GM23338 (cell line): Measurements from ENCODE around the gene PIGN. TPM values are rescaled to one million over a fixed set of nuclear protein-coding genes. Genes with fewer than 3 reads are reported as not detected.

Experiments used
- ATAC-seq: fragments of 200-7000 bp; cut with Tn5 transposase; 3 replicates; pipeline ENCODE4 v1.9.1; 2020
- DNase-seq: peaks from one replicate; pipeline ENCODE4 v3.0.0-alpha.2; 2015; ENCODE audit warnings: low spot score
- H2AFZ ChIP-seq: fragments of 200-600 bp; sonication (generic); 2 replicates; pipeline ENCODE4 v1.8.0; 2016; ENCODE audit warnings: antibody characterized with exemption, mild to moderate bottlenecking, moderate library complexity
- H3F3A ChIP-seq: fragments of 200-600 bp; sonication (generic); replicated peaks from 2 replicates; pipeline ENCODE4 v1.8.0; 2017; ENCODE audit warnings: antibody characterized with exemption, mixed run types, low read depth
- H3K27ac ChIP-seq: fragments of 200-600 bp; sonication (generic); 2 replicates; pipeline ENCODE4 v1.6.1; 2016; ENCODE audit warnings: low read depth
- H3K27me3 ChIP-seq: fragments of 200-600 bp; sonication (generic); 2 replicates; pipeline ENCODE4 v1.8.0; 2016; ENCODE audit warnings: mild to moderate bottlenecking, mixed run types, moderate library complexity; ENCODE audit not compliant: insufficient read depth
- H3K36me3 ChIP-seq: fragments of 200-600 bp; sonication (generic); 2 replicates; pipeline ENCODE4 v1.8.0; 2016; ENCODE audit warnings: mild to moderate bottlenecking; ENCODE audit not compliant: insufficient read depth
- H3K4me1 ChIP-seq: fragments of 200-600 bp; sonication (generic); 2 replicates; pipeline ENCODE4 v1.8.0; 2016; ENCODE audit warnings: mild to moderate bottlenecking, moderate library complexity; ENCODE audit not compliant: insufficient read depth
- H3K4me2 ChIP-seq: fragments of 200-600 bp; sonication (generic); 2 replicates; pipeline ENCODE4 v1.7.1; 2017; ENCODE audit warnings: mixed run types
- H3K4me3 ChIP-seq: fragments of 200-600 bp; sonication (generic); 2 replicates; pipeline ENCODE4 v1.6.1; 2016; ENCODE audit warnings: mixed run types
- H3K79me2 ChIP-seq: fragments of 200-600 bp; sonication (generic); replicated peaks from 2 replicates; pipeline ENCODE4 v1.8.0; 2017; ENCODE audit warnings: mild to moderate bottlenecking; ENCODE audit not compliant: insufficient read depth
- H3K9me2 ChIP-seq: fragments of 200-600 bp; sonication (generic); 2 replicates; pipeline ENCODE4 v1.8.0; 2017; ENCODE audit not compliant: insufficient read depth
- H4K20me1 ChIP-seq: fragments of 200-600 bp; sonication (generic); replicated peaks from 2 replicates; pipeline ENCODE4 v1.8.0; 2017; ENCODE audit warnings: mild to moderate bottlenecking; ENCODE audit not compliant: insufficient read depth
- H3K27ac Mint-ChIP-seq: 2 replicates; pipeline ENCODE4 v1.8.0; 2020; ENCODE audit warnings: inconsistent platforms, mild to moderate bottlenecking, moderate library complexity, mixed read lengths
- H3K27me3 Mint-ChIP-seq: 3 replicates; pipeline ENCODE4 v1.8.0; 2022; ENCODE audit warnings: low read depth, mild to moderate bottlenecking, moderate library complexity, mixed read lengths, inconsistent platforms; ENCODE audit not compliant: insufficient read depth, poor library complexity
- H3K36me3 Mint-ChIP-seq: 3 replicates; pipeline ENCODE4 v1.8.0; 2021; ENCODE audit warnings: low read depth, mild to moderate bottlenecking, inconsistent platforms, moderate library complexity, mixed read lengths
- H3K4me1 Mint-ChIP-seq: 3 replicates; pipeline ENCODE4 v1.8.0; 2020; ENCODE audit warnings: mild to moderate bottlenecking, inconsistent platforms, mixed read lengths
- H3K4me3 Mint-ChIP-seq: 3 replicates; pipeline ENCODE4 v1.8.0; 2021; ENCODE audit warnings: moderate library complexity, mild to moderate bottlenecking, inconsistent platforms, mixed read lengths
- H3K9me3 Mint-ChIP-seq: 3 replicates; pipeline ENCODE4 v1.8.0; 2020; ENCODE audit warnings: moderate library complexity, mild to moderate bottlenecking, inconsistent platforms, mixed read lengths
- ETS1 ChIP-seq: IDR thresholded peaks from 2 replicates; pipeline ENCODE4 v1.6.1; 2016; ENCODE audit warnings: antibody characterized with exemption
- EZH2 ChIP-seq: fragments of 200-600 bp; sonication (generic); IDR thresholded peaks from one replicate; pipeline ENCODE4 v1.8.0; 2017; ENCODE audit warnings: antibody characterized with exemption, mild to moderate bottlenecking, low read depth; ENCODE audit not compliant: unreplicated experiment
- NANOG ChIP-seq: IDR thresholded peaks from 2 replicates; pipeline ENCODE4 v1.6.1; 2016; ENCODE audit warnings: antibody characterized with exemption, borderline replicate concordance
- POLR2AphosphoS5 ChIP-seq: IDR thresholded peaks from 2 replicates; pipeline ENCODE4 v1.6.1; 2016; ENCODE audit warnings: antibody characterized with exemption, low read depth
- ZNF331 ChIP-seq: fragments of 250-450 bp; sonication (Bioruptor Pico); IDR thresholded peaks from 2 replicates; pipeline ENCODE4 v1.5.0; 2020; ENCODE audit warnings: low read depth, mild to moderate bottlenecking, moderate library complexity
- ZNF462 ChIP-seq: fragments of 250-450 bp; sonication (Bioruptor Pico); IDR thresholded peaks from 2 replicates; pipeline ENCODE4 v1.5.0; 2020; ENCODE audit warnings: mild to moderate bottlenecking, moderate library complexity
- polyA plus RNA-seq: library from polyadenylated mRNA; unstranded; fragments of >200 nt; fragmentation: Nextera tagmentation; extraction: Ambion mirVana; gene quantifications from 2 replicates; pipeline ENCODE4 v1.2.1, GENCODE V29; 2016
- total RNA-seq: library from RNA; depleted of rRNA; stranded (reverse); fragments of >200 nt; shearing (Covaris generic); gene quantifications from 2 replicates; pipeline ENCODE4 v1.2.3, GENCODE V29; 2014

PIGN gene
- total and polyA plus RNA-seq, 2 experiments from 2014 or later, result 9.4 to 33.0 TPM

GRCh38 chr18:62236252-62236651 is 49.4 kb upstream of the PIGN start:
- H3K36me3 Mint-ChIP-seq, result peaks cover 25% of the 10 kb centered on the region
- Histone ChIP-seq H3K9me2 (no peaks in the 10 kb centered on the region), H3K79me2 (no peaks in the 10 kb centered on the region), H3F3A (no peaks in the 10 kb centered on the region), H3K4me2 (no peak overlapping the region), H3K4me1 (no peaks in the 10 kb centered on the region), H4K20me1 (no peaks in the 10 kb centered on the region), H3K36me3 (peaks cover 13% of the 10 kb centered on the region; the same call in 1 of the 2 replicates), H2AFZ (no peak overlapping the region), H3K4me3 (no peak overlapping the region), H3K27me3 (no peaks in the 10 kb centered on the region), H3K27ac (no peak overlapping the region)
- no peak overlapping the region for H3K4me3 Mint-ChIP-seq
- peaks cover 6% of the 10 kb centered on the region for H3K9me3 Mint-ChIP-seq
- no peak overlapping the region for H3K27ac Mint-ChIP-seq
- TF ChIP-seq NANOG (no peak), ETS1 (no peak), ZNF462 (CRISPR knock-in tag) (no peak), EZH2 (no peak), ZNF331 (CRISPR knock-in tag) (no peak), POLR2AphosphoS5 (no peak)
- H3K4me1 Mint-ChIP-seq, result no peaks in the 10 kb centered on the region
- ATAC-seq, result no peak
- H3K27me3 Mint-ChIP-seq, result peaks cover 2% of the 10 kb centered on the region
- DNase-seq, result no peak
